ENCODE results near the gene ZDHHC13. TPM values are rescaled to one million over a fixed set of nuclear protein-coding genes. Genes with fewer than 3 reads are reported as not detected.
"Not testable (repeated sequence)": the region's sequence is repeated elsewhere in the genome, so short reads cannot be mapped to it uniquely, and the experiment has no call there.

The ZDHHC13 gene
- total and polyA plus RNA-seq, 4 donors = 1.2 to 8.2 (median 2.7) TPM

DNA sequence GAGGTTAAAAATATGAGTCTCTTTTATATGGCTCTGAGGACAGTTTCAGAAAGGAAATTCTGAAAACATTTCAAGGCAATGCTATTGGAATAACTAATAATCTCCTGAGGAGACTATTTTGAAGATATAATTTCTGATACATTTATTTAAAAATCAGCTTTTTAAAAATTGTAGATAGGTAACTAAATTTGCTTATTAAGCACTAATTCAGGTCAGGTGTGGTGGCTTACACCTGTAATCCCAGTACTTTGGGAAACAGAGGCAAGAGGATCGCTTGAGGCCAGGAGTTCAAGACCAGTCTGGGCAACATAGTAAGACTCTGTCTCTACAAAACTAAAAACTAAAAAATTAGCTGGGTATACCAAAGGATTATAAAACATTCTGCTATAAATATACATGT, 17.0 kb downstream of the ZDHHC13 start (continued):
- TF ChIP-seq, protein P1, sequence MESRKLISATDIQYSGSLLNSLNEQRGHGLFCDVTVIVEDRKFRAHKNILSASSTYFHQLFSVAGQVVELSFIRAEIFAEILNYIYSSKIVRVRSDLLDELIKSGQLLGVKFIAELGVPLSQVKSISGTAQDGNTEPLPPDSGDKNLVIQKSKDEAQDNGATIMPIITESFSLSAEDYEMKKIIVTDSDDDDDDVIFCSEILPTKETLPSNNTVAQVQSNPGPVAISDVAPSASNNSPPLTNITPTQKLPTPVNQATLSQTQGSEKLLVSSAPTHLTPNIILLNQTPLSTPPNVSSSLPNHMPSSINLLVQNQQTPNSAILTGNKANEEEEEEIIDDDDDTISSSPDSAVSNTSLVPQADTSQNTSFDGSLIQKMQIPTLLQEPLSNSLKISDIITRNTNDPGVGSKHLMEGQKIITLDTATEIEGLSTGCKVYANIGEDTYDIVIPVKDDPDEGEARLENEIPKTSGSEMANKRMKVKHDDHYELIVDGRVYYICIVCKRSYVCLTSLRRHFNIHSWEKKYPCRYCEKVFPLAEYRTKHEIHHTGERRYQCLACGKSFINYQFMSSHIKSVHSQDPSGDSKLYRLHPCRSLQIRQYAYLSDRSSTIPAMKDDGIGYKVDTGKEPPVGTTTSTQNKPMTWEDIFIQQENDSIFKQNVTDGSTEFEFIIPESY (IDR thresholded peaks at IDR 0.05) = no peak
- TF ChIP-seq EGR1 (IDR thresholded peaks at IDR 0.05; ENCODE audit: low read depth in 2 of 2) = no peak
- TF ChIP-seq, protein P2, sequence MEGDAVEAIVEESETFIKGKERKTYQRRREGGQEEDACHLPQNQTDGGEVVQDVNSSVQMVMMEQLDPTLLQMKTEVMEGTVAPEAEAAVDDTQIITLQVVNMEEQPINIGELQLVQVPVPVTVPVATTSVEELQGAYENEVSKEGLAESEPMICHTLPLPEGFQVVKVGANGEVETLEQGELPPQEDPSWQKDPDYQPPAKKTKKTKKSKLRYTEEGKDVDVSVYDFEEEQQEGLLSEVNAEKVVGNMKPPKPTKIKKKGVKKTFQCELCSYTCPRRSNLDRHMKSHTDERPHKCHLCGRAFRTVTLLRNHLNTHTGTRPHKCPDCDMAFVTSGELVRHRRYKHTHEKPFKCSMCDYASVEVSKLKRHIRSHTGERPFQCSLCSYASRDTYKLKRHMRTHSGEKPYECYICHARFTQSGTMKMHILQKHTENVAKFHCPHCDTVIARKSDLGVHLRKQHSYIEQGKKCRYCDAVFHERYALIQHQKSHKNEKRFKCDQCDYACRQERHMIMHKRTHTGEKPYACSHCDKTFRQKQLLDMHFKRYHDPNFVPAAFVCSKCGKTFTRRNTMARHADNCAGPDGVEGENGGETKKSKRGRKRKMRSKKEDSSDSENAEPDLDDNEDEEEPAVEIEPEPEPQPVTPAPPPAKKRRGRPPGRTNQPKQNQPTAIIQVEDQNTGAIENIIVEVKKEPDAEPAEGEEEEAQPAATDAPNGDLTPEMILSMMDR (IDR thresholded peaks at IDR 0.05; ENCODE audit: low read depth, low read length, missing input control) = no peak

DNA sequence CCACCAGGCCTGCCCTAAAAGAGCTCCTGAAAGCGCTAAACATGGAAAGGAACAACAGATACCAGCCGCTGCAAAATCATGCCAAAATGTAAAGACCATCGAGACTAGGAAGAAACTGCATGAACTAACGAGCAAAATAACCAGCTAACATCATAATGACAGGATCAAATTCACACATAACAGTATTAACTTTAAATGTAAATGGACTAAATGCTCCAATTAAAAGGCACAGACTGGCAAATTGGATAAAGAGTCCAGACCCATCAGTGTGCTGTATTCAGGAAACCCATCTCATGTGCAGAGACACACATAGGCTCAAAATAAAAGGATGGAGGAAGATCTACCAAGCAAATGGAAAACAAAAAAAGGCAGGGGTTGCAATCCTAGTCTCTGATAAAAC, 19.9 kb downstream of the ZDHHC13 start:
- not testable (repeated sequence) for H3K27me3 ChIP-seq (ENCODE audit: control insufficient read depth in 4 of 4, insufficient read depth in 4 of 4, low read length in 3 of 4); H3K36me3 ChIP-seq (ENCODE audit: control insufficient read depth in 4 of 4, insufficient read depth in 3 of 4, low read depth in 1 of 4, low read length in 3 of 4); DNase-seq (ENCODE audit: low spot score); H3K4me1 ChIP-seq (ENCODE audit: control insufficient read depth in 4 of 4, insufficient read depth in 4 of 4, low read length in 3 of 4); H3K9ac ChIP-seq (ENCODE audit: low read depth in 1 of 2, low read length in 2 of 2); H3K27ac ChIP-seq (ENCODE audit: low read depth in 1 of 2, low read length in 2 of 2); H3K4me3 ChIP-seq (ENCODE audit: low read depth in 1 of 3, low read length in 3 of 3); H3K9me3 ChIP-seq (ENCODE audit: control insufficient read depth in 4 of 4, low read length in 3 of 4)
- 98% methylated on average over 4 of the region's 4 CpGs for WGBS

DNA sequence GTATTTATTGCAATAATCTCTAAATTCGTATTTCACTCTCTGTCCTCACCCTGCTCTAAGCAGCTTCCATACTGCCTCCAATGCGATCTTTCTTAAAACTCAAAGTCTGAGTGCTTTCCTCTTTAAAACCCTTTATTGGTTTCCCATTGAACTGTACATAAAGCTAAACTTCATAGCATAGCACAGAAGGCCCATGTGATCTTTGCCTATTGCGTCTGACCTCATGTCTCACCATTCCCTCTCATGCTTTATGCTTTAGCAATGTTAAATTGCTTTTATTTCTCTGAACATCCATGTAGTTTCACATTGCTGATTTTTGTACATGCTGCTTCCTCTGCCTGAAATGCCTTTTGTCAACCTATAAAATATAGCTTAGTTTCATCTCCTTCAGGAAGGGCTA, 28.4 kb downstream of the ZDHHC13 start:
- Histone ChIP-seq H3K4me3 (ENCODE audit: low read depth in 1 of 3, low read length in 3 of 3) (no peak overlapping the region), H3K27me3 (ENCODE audit: control insufficient read depth in 4 of 4, insufficient read depth in 4 of 4, low read length in 3 of 4) (no peaks in the 10 kb centered on the region), H3K36me3 (ENCODE audit: control insufficient read depth in 4 of 4, insufficient read depth in 3 of 4, low read depth in 1 of 4, low read length in 3 of 4) (peaks cover 0 to 2% (median 0%) of the 10 kb centered on the region in 4 donors), H3K9me3 (ENCODE audit: control insufficient read depth in 4 of 4, low read length in 3 of 4) (no peaks in the 10 kb centered on the region), H3K4me1 (ENCODE audit: control insufficient read depth in 4 of 4, insufficient read depth in 4 of 4, low read length in 3 of 4) (no peaks in the 10 kb centered on the region), H3K9ac (ENCODE audit: low read depth in 1 of 2, low read length in 2 of 2) (no peak overlapping the region), H3K27ac (ENCODE audit: low read depth in 1 of 2, low read length in 2 of 2) (no peak overlapping the region)
- no peak for DNase-seq (ENCODE audit: low spot score)
- TF ChIP-seq, protein P1 (IDR thresholded peaks at IDR 0.05) = no peak
- TF ChIP-seq GABPA (IDR thresholded peaks at IDR 0.05 in 1 of 2, conservative IDR thresholded peaks at IDR 0.05 in 1 of 2) (no peak), NR2F2 (IDR thresholded peaks at IDR 0.05) (no peak), FOXA2 (IDR thresholded peaks at IDR 0.05) (no peak)
- TF ChIP-seq, protein P3, sequence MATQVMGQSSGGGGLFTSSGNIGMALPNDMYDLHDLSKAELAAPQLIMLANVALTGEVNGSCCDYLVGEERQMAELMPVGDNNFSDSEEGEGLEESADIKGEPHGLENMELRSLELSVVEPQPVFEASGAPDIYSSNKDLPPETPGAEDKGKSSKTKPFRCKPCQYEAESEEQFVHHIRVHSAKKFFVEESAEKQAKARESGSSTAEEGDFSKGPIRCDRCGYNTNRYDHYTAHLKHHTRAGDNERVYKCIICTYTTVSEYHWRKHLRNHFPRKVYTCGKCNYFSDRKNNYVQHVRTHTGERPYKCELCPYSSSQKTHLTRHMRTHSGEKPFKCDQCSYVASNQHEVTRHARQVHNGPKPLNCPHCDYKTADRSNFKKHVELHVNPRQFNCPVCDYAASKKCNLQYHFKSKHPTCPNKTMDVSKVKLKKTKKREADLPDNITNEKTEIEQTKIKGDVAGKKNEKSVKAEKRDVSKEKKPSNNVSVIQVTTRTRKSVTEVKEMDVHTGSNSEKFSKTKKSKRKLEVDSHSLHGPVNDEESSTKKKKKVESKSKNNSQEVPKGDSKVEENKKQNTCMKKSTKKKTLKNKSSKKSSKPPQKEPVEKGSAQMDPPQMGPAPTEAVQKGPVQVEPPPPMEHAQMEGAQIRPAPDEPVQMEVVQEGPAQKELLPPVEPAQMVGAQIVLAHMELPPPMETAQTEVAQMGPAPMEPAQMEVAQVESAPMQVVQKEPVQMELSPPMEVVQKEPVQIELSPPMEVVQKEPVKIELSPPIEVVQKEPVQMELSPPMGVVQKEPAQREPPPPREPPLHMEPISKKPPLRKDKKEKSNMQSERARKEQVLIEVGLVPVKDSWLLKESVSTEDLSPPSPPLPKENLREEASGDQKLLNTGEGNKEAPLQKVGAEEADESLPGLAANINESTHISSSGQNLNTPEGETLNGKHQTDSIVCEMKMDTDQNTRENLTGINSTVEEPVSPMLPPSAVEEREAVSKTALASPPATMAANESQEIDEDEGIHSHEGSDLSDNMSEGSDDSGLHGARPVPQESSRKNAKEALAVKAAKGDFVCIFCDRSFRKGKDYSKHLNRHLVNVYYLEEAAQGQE (IDR thresholded peaks at IDR 0.05) = no peak
- WGBS = 84% methylated on average over 3 of the region's 3 CpGs
